CD4-positive, alpha-beta T cell treated with Interleukin-12 subunit alpha and Interleukin-12 subunit beta, for 1 hour (primary cell): ENCODE measurements around the gene CYB561.
A peak's percentile ranks its signal among the peaks of the same experiment; 100 is the strongest.
"Not testable (repeated sequence)": the region's sequence is repeated elsewhere in the genome, so short reads cannot be mapped to it uniquely, and the experiment has no call there.

Source experiments
- DNase-seq: peaks from one replicate; pipeline ENCODE4 v3.0.0-alpha.2; 2020

Gene CYB561

GRCh38 chr17:63478814-63479494 lies 32.8 kb upstream of the CYB561 start:
- DNase-seq = peak; percentile 82

- DNase-seq = no peak
Observed at GRCh38 chr17:63477480-63478440, 31.7 kb upstream of the CYB561 start.

GRCh38 chr17:63476854-63477479 lies 30.9 kb upstream of the CYB561 start, which contains the start of gene ACE:
TSS of gene ACE (plus strand) at chr17:63477061. CDS start at chr17:63477095, 34 bp downstream.
- peak; percentile 53 for DNase-seq

GRCh38 chr17:63476459-63476853 lies 30.4 kb upstream of the CYB561 start:
- DNase-seq = peak; percentile 10

- no peak for DNase-seq
Observed at GRCh38 chr17:63475491-63476412, 29.6 kb upstream of the CYB561 start.

GRCh38 chr17:63474586-63475460 lies 28.7 kb upstream of the CYB561 start:
- no peak for DNase-seq

GRCh38 chr17:63474174-63474573 lies 28.1 kb upstream of the CYB561 start:
- no peak for DNase-seq

- not testable (repeated sequence) for DNase-seq
Observed at GRCh38 chr17:63468099-63468498, 22.0 kb upstream of the CYB561 start.

GRCh38 chr17:63464691-63465236 lies 18.7 kb upstream of the CYB561 start:
- DNase-seq = no peak

GRCh38 chr17:63463771-63464170 lies 17.7 kb upstream of the CYB561 start:
- no peak for DNase-seq

- DNase-seq = no peak
Observed at GRCh38 chr17:63460018-63460417, 13.9 kb upstream of the CYB561 start.

- DNase-seq = no peak
Observed at GRCh38 chr17:63458478-63458877, 12.4 kb upstream of the CYB561 start.

- DNase-seq = no peak
Observed at GRCh38 chr17:63455417-63455816, 9.3 kb upstream of the CYB561 start.

- DNase-seq = no peak
Observed at GRCh38 chr17:63454915-63455314, 8.8 kb upstream of the CYB561 start.

- not testable (repeated sequence) for DNase-seq
Observed at GRCh38 chr17:63454357-63454756, 8.3 kb upstream of the CYB561 start.

GRCh38 chr17:63452962-63453551 lies 7.0 kb upstream of the CYB561 start:
- no peak for DNase-seq

GRCh38 chr17:63452046-63452961 lies 6.2 kb upstream of the CYB561 start:
- DNase-seq = no peak

GRCh38 chr17:63451150-63451549 lies 5.0 kb upstream of the CYB561 start:
- DNase-seq = no peak

- no peak for DNase-seq
Observed at GRCh38 chr17:63450551-63450950, 4.4 kb upstream of the CYB561 start.
